HEK293T (cell line): ENCODE measurements around the gene NDC1.

ENCODE experiments used
- ELF4 ChIP-seq: fragments of 450-650 bp; IDR thresholded peaks from 2 replicates; pipeline ENCODE4 v1.6.1; 2017; ENCODE audit warnings: antibody characterized with exemption
- HDGF ChIP-seq: fragments of 450-650 bp; IDR thresholded peaks from 2 replicates; pipeline ENCODE4 v1.6.1; 2017; ENCODE audit warnings: antibody characterized with exemption, borderline replicate concordance
- TF ChIP-seq, protein P1 (sequence below): fragments of 450-650 bp; IDR thresholded peaks from 2 replicates; pipeline ENCODE4 v1.6.1; 2016

DNA sequence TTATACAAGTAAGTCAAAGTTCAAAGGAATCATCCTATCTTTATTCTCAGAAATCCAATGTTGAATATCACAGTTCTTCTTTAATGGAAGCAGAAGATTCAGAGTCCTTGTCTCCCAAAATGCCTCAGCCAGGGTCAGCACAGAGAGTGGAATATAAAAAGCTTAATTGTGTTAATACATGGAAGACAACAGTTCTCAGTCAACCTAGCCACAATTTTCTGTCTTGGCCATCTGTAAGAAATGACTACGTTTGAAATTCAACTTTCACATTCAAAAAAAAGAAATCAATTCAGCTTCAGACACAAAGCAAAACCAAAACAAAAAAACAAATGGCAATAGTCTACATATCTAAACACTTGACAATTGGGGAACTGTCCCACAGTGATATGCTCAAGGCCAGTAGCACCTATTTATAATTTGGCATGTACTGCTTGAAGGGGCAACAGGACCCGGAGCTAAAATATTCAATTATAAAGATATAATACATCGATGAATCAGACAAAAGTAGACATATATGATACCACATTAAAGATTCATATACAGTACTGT is 71.8 kb downstream of the NDC1 start:
- TF ChIP-seq, protein P1, sequence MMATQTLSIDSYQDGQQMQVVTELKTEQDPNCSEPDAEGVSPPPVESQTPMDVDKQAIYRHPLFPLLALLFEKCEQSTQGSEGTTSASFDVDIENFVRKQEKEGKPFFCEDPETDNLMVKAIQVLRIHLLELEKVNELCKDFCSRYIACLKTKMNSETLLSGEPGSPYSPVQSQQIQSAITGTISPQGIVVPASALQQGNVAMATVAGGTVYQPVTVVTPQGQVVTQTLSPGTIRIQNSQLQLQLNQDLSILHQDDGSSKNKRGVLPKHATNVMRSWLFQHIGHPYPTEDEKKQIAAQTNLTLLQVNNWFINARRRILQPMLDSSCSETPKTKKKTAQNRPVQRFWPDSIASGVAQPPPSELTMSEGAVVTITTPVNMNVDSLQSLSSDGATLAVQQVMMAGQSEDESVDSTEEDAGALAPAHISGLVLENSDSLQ: no peak
- TF ChIP-seq ELF4 (no peak), HDGF (no peak)
